ENCODE results near the gene FZR1.

The FZR1 gene

DNA sequence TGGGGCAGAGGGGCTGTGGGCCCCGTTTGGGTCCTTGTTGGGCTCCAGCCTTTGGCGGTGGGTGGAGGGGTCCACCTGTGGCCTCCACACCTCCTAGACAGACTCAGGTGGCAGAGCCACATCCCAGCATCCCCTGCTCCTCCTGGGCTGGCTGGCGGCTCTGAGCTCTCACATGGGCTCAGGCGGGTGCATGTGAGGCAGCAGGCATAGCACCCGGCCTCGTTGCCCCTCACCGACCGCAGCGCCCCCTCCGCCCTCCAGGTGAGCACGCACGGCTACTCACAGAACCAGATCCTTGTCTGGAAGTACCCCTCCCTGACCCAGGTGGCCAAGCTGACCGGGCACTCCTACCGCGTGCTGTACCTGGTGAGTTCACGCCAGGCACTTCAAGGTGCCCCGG is 26.9 kb downstream of the FZR1 start:
- DNase-seq, result no peak

DNA sequence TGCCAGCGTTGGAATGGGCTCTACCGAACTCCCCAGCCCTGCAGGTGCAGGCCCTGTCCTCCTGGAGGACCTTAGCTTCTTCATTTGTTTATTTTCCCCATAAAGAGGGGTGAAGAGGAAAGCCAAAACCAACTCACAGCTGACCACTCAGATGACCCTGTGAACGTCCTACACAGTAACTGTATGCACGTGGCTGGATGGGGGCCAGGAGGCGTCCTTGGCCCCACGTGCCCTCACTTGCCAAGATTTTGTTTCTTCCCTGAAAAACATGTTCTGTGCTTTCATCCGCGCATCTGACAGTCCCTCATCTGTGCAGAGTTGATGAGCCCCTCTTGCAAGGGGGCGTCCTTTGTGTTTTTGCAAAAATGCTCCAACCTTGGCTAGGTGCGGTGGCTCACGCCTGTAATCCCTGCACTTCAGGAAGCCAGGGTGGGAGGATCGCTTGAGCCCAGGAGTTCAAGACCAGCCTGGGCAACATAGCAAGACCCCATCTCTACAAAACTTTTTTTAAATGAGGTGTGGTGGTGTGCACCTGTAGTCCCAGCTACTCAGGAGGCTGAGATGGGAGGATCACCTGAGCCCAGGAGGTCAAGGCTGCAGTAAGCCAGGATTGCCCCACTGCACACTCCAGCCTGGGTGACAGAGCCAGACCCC is 27.6 kb downstream of the FZR1 start:
- DNase-seq, result no peak

DNA sequence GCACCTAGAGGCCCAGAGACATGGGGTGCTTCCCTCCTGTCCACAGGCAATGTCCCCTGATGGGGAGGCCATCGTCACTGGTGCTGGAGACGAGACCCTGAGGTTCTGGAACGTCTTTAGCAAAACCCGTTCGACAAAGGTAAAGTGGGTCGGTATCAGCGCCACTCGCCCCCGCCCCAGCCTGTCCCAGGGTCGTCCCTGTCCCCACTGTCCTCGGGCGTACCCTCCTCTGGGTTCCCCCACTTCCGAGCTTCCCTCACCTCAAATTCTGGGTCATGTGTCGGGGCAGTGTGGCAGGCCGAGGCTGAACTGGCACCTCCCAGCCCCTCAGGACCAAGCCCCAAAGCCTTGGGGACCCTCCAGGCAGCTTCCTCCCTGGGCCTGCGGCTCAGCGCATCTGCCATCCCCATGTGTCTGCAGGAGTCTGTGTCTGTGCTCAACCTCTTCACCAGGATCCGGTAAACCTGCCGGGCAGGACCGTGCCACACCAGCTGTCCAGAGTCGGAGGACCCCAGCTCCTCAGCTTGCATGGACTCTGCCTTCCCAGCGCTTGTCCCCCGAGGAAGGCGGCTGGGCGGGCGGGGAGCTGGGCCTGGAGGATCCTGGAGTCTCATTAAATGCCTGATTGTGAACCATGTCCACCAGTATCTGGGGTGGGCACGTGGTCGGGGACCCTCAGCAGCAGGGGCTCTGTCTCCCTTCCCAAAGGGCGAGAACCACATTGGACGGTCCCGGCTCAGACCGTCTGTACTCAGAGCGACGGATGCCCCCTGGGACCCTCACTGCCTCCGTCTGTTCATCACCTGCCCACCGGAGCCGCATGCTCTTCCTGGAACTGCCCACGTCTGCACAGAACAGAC is 28.5 kb downstream of the FZR1 start:
- no peak for DNase-seq

DNA sequence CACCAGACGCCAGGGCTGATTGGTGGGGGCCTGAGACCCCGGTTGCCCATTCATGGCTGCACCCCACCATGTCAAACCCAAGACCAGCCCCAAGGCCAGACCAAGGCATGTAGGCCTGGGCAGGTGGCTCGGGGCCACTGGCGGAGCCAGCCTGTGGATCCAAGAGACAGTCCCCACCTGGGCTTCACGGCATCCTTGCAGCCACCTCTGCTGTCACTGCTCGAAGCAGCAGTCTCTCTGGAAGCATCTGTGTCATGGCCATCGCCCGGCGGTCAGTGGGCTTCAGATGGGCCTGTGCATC is 29.1 kb downstream of the FZR1 start:
- DNase-seq, result no peak

DNA sequence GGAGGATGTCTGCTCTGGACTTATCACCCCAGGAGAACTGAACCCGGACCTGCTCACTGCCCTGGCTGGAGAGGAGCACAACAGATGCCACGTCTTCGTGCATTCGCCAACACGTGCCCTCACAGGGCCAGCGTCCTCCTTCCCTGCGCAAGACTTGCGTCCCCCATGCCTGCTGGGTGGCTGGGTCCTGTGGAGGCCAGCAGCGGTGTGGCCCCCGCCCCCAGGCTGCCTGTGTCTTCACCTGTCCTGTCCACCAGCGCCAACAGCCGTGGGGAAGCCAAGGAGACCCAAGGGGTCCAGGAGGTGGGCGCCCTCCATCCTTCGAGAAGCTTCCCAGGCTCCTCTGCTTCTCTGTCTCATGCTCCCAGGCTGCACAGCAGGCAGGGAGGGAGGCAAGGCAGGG is 29.5 kb downstream of the FZR1 start:
- no peak for DNase-seq

DNA sequence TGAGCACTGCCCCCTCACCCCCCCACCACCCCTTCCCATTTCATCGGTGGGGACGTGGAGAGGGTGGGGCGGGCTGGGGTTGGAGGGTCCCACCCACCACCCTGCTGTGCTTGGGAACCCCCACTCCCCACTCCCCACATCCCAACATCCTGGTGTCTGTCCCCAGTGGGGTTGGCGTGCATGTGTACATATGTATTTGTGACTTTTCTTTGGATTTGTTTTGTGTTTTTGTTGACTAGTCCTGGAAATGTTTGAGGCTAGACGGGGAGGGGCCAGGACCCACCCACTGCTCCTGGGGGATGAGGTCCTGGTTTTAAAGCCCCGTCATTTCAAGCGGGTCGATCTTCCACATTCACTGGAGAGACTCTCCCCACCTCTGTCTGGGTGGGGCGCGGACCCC is 29.9 kb downstream of the FZR1 start:
- no peak for DNase-seq

DNA sequence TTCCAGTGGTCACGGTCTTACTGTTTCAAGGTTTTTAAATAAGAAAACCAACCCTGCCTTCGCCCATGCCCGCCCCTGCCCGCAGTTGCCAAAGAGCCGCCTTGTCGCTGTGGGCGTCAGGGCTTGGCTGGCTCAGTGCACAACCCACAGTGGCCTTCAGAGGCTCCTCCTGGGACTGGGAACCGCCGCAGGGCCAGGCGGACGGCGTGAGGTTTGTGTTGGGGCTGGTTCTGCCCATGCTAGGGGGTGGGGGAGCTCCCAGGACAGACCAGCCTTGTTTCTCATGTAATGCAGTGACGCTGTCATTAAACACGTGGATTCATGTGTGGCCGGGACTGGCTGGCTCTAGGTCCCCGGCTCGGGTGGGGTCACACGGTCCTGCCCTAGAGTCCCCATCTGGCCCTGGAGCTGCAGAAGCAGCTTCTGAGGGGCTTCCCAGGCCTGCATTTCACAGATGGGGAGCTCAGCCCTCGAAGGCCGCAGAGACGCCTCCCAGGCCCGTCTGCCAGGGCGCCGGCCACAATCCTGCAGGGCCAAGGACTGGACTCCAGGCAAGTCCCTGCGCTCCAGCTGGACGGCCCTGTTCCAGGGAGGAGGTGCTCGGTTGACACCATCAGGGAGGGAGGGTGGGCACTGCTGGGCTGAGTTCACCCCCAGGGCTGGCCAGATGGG is 30.5 kb downstream of the FZR1 start:
- no peak for DNase-seq

DNA sequence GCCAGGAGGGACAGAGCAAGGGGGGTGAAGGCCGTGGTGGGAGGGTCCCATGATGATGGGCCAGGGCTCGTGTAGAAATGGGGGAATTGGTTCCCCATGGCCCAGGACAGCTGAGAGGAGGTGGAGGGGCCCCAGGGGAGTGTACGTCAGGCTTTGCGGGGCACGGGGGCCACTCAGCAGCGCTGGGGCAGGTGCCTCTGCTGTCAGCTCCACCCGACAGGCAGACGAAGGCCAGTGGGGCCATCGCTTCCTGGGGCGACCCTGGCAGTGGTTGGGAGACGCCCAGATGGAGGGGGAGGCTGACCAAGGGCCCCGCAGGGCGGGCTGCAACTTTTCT is 31.0 kb downstream of the FZR1 start:
- DNase-seq, result no peak

DNA sequence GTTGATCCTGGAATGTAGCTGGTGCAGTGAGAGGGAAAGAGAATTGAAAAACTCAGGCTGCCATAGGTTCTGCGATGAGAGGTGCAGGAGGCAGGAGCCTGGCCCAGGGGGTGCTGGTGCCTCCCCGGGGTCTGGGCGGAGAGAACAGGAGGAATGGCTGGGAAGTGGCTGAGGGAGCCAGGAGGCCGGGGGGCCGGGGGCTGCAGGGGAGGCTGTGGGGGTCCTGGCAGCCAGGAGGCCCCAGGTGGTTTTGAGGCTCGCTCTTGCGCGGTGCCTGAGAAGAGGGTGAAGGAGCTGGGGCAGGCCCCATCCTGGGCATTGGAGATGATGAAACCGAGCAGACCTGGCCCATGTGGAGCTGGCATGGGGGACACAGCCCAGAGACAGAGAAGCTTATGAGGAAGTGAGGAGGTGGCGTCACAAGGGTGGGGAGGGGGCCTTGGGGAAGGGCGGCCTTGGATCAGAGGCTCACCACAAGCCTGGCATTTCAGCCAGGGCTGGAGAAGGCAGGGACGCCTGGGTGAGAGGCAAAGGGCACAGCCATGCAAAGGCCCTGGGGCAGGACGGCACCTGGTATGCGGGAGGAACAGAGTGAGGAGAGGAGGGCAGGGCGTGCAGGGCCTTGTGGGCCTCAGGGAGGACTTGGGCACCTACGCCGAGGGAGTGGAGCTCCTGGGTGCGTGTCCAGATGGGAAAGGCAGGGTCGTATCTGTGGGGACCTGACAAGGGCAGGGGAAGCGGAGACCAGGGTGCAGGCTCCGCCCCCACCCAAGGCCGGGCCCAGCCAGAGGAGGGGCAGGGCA is 31.5 kb downstream of the FZR1 start:
- no peak for DNase-seq

DNA sequence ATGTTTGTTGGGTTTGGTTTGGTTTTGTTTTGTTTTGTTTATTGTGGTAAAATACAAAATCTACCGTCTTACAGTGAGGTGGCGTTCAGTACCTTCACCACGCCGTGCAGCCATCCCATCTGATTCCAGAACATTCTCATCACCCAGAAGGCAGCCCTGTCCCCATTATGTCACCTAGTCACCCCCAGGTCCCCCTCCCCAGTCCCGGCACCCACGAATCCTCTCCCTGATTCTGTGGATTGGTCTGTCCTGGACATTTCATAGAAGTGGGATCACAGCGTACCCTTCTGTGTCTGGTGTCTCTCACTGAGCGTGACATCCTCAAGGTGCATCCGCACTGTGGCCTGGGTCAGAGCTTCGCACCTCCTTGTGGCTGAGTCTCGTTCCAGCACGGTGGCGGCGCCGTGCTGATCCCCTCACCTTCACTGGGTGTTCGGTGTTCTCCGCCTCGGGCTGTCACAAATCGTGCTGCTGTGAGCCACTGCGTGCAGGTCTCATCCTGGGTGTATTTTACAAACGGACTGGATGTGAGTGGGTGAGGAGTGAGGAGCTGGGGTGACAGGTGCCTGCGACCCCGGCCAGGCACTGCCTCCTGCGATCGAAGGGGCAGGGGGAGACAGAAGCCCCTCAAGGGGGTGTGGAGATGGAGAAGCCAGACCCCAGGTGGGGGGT is 32.3 kb downstream of the FZR1 start:
- no peak for DNase-seq

DNA sequence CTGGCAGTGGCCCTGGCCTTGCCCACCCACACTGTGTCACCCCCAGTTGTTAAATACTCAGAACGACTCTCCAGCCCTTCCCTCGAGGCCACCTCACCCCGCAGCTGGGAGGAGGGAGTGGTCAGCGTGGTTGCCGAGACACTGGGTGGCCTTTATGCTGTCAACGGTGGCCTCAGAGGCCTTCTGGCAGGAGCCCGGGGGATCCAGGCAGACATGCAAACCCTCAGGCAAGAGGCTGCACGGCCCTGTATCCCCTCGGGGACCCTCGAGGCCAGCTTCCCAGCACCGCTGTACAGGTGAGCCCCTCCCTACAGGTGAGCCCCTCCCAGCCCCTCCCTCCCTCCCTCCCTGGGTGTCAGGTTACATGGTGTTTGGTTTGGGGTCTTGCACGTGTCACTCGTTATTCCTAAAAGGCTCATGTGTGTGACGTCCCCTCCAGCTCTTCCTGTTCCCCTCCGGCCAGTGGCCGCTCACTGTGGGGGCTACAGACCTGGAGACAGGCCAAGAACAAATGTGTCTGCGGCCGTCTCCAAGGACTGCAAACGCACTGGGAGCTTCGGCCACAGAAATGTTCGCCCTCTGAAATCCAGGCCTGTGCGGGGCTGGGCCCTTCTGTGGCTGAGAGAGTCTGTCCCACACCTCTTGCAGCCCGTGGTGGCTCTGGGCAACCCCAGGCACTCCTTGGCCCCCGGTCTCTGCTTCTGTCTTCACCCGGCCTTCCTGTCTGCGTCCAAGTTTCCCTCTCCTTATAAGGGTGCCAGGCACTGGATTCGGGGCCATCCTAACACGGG is 33.0 kb downstream of the FZR1 start, which contains the start of gene TEKTIP1:
TEKTIP1 (plus strand) TSS at position 210 of the 791 bp plus-strand sequence; CDS start at position 214, 4 bp downstream.
- DNase-seq, result no peak

DNA sequence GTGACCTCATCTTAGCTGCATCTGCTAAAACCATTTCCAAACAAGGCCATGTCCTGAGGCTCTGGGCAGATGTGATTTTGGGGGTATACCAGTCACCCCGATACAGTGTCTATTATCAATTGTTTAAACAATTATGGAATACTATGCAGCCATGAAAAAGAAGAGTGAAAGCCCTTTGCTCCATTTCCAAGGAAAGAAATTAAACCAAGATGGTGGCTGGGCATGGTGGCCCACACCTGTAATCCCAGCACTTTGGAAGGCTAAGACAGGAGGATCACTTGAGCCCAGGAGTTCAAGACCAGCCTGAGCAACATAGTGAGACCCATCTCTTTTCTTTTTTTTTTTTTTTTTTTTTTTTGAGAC is 33.6 kb downstream of the FZR1 start:
- DNase-seq, result no peak

DNA sequence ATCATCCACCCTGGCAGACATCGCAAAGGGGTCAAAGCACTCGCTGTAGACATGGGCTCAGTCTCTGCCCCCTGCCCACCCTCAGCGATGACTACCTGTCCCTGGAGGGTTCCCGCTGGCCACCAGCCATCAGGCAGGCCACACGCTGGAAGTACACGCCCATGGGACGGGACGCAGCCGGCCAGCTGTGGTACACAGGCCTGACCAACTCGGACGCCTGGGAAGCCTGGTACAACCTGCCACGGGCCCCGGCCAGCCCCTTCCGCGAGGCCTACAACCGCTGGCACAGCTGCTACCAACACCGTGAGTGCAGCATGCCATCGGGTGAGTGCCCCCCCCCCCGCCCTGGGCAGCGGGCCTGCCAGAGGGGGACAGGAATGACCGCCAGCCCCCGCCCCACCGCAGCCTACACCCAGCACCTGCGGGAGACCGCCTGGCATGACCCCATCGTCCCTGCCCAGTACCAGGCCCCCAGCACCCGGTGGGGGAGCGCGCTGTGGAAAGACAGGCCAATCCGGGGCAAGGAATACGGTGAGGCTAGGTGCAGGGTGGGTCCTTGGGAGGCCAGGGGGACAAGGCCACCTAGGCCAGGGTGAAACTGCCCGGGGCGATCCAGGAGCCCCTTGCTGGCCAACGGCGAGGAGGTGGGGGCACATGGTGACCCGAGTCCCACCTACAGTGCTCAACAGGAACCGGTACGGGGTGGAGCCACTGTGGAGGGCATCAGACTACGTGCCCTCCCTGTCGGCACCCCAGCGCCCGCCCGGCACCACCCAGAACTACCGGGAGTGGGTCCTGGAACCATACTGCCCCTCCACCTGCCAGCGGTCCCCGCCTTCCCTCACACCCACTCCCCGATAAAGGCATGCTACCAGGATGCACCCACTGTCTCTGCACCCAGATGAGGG is 37.3 kb downstream of the FZR1 start:
- DNase-seq, result no peak

DNA sequence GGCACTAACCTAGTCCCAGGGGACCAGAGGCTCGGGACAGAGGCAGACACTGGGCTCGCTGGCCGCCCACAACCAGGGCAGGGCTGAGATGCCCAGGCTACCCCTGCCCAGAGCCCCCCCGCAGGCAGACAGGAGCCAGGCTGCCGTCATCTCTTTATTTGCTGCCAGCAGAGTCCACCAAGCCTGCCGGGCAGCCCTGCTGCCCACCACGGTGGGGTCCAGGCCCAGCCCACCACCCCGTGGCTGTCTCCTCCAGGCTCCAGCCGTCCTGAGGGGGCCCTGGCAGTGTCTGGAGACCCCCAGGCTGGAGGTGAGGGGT is 37.9 kb downstream of the FZR1 start:
- no peak for DNase-seq

DNA sequence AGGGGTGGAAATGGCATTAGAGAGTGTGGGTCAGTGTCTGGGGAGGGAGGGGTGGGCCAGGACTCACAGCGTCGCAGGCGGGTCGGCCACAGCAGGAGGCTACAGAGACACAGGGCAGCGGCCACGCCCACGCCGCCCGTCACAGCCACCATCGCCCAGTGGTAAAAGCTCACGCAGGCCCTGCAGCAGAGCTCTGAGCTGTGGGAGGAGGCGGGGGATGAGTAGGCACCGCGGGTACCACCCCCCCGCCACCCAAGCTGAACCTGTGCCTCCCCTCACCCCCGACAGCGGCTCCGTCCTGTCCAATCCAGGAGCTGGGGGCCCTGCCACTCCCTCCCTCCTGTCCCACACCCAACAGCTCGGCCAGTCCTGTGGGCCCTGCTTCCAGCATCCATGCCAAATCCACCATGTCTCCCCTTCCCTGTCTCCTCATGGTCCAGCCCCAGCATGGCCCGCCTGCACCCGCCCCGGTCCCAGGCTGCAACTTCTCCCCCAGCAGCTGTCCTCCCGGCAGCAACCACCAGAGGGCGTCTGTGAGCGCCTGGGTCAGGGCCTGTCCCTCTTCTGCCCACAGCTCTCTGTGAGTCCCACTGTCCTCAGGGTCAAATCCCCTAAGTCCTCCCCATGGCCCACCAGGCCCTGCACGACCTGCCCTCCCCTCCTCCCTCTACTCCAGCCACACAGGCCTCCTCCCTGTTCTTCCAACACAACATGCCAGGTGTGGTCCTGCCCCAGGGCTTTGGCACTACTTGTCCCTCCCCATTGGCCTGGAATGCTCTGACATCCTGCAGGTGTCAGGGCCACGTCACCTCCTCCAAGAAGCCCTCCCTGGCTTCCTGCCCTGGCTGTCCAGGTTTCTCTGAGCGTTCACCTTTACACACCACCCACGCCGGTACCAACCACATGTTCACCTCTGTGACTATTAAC is 38.9 kb downstream of the FZR1 start:
- DNase-seq, result peak; percentile 87 to 88

DNA sequence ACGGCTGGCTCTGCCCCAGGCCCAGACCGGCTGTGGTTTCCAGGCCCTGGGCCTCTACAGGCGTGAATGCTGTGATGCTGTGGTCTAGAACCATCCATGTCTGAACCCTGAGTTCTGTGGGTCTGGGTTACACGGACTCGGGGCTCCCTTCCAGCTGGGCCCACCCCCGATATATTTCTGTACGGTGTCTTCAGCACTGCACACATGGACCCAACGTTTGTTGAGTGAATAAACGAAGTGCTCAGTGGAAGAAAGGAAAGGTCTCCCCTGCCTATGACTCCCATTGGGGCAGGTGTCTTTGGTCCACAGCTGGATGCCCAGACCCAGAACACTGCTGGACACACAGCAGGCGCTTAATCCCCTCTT is 39.5 kb downstream of the FZR1 start:
- no peak for DNase-seq

DNA sequence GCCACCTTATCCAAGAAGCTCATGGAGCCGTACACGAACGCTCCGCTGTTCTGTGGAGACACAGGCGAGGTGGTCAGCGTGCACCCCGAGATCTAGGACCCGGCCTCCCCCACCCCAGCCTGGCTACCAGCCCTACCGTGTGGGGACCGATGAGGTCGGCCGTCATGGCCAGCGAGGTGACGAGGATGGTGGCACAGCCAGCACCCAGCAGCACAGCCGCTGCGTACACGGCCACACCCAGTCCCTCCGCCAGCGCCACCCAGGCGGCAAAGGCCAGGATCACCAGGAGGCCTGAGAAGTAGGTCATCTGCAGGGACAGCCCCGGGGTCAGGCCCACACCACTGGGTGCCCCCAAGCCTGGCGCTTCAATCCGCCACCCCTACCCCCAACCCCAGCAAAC is 40.0 kb downstream of the FZR1 start:
- no peak for DNase-seq

DNA sequence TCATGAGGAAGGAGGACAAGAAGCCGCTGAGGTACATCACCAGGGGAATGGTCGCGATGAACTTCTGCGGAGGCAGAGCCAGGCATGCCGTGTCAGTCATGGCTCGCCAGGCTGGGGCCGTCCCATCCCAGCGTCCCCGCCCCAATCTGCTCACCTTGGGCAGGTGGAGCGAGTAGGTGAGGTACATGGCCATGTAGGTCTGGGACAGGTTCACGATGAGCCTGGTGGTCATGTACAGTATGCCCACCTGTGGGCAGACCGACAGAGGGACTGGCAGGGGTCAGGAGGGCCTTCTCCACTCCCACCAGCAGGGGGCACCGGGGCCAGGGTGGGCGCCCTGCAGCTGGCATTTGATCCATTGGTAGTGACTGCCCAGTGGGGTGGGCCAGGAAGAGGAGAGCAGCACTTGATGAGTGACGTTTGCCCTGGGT is 41.2 kb downstream of the FZR1 start:
- DNase-seq, result peak; percentile 49

DNA sequence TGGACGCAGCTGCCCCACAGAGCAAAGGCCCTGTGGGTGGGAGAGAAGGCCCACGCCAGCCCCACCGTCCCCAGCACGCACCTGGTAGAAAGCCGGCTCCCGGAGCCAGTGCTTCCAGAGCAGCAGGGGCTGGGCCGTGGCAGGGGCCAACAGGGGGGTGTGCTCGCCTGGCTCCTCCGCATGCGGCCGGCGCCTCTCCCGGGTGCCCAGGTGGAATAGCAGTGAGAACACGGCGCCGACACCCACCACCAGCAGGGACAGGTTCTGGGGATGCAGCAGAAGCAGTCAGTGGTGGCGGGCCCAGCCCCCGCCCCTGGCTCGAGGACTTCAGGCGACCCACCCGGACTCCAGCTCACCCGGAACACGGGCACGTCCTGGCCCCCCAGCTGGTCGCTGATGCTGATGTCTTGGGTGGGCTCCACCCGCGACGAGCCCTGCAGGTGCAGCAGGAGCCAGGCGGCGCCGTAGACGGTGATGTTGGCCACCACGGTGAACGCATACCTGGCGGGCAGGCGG is 41.7 kb downstream of the FZR1 start:
- no peak for DNase-seq

DNA sequence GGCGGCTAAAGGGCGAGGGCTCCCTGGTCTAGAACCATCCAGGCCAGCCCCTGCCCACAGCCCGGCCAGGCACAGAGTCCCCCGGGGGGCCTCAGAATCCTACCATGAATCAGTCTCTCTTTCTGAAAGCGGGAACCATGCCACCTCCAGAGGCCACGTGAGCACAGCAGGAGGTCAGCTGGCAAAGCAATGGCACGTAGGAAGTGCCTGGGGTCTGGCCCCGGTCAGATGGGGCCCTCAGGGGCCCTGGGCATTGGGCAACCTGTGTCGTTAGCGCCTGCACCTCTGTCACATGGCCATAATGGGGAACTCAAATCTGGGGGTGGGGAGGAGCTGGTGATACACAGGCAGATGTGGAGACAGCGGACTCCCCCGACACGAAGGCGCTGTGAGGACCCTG is 42.5 kb downstream of the FZR1 start:
- DNase-seq, result no peak
